Cardiac muscle cell (in vitro differentiated cells and primary cell): Measurements from ENCODE around the gene SMAD7. TPM values are rescaled to one million over a fixed set of nuclear protein-coding genes. Genes with fewer than 3 reads are reported as not detected.
A peak's percentile ranks its signal among the peaks of the same experiment; 100 is the strongest.

Experiments used
- DNase-seq, 2 donors: peaks; one replicate each; pipeline versions ENCODE4 v3.0.0 to v3.0.0-alpha.2; 2010 to 2017; ENCODE audit warnings: low read depth in 1 of 2, low spot score in 1 of 2
- H3K27ac ChIP-seq: fragments of 200-600 bp; sonication (generic); 2 replicates; pipeline ENCODE4 v1.5.1; 2016
- H3K27me3 ChIP-seq: fragments of 200-600 bp; sonication (generic); 2 replicates; pipeline ENCODE4 v1.6.0; 2016; ENCODE audit warnings: control low read depth
- H3K36me3 ChIP-seq: fragments of 200-600 bp; sonication (generic); 2 replicates; pipeline ENCODE4 v1.5.1; 2016; ENCODE audit warnings: control low read depth
- H3K4me1 ChIP-seq: fragments of 200-600 bp; sonication (generic); 2 replicates; pipeline ENCODE4 v1.8.1; 2017; ENCODE audit warnings: low read depth, mild to moderate bottlenecking, mixed run types
- H3K4me3 ChIP-seq: fragments of 200-600 bp; sonication (generic); 2 replicates; pipeline ENCODE4 v1.5.1; 2016; ENCODE audit warnings: mild to moderate bottlenecking
- H3K9me3 ChIP-seq: fragments of 200-600 bp; sonication (generic); 2 replicates; pipeline ENCODE4 v1.5.1; 2017; ENCODE audit warnings: low read depth, mild to moderate bottlenecking, control low read depth
- polyA plus RNA-seq: library from polyadenylated mRNA; unstranded; fragments of >200 nt; fragmentation: Nextera tagmentation; extraction: Ambion mirVana; gene quantifications from 2 replicates; pipeline ENCODE4 v1.2.1, GENCODE V29; 2016
- total RNA-seq: library from RNA; depleted of rRNA; stranded (reverse); fragments of >200 nt; gene quantifications from 2 replicates; pipeline ENCODE4 v1.2.3, GENCODE V29; 2016
- TF ChIP-seq, protein P1 (sequence below): IDR thresholded peaks from 2 replicates; pipeline ENCODE4 v1.5.1; 2012; ENCODE audit warnings: low read depth, mild to moderate bottlenecking, low read length

Gene SMAD7
- total and polyA plus RNA-seq, 2 experiments from 2014 or later, result 60.1 to 129 TPM

- no peak for DNase-seq
- Histone ChIP-seq H3K27me3 (no peaks in the 10 kb centered on the region), H3K9me3 (no peaks in the 10 kb centered on the region), H3K36me3 (no peaks in the 10 kb centered on the region), H3K4me3 (no peak overlapping the region), H3K4me1 (peaks cover 49% of the 10 kb centered on the region), H3K27ac (no peak overlapping the region)
- TF ChIP-seq, protein P1, sequence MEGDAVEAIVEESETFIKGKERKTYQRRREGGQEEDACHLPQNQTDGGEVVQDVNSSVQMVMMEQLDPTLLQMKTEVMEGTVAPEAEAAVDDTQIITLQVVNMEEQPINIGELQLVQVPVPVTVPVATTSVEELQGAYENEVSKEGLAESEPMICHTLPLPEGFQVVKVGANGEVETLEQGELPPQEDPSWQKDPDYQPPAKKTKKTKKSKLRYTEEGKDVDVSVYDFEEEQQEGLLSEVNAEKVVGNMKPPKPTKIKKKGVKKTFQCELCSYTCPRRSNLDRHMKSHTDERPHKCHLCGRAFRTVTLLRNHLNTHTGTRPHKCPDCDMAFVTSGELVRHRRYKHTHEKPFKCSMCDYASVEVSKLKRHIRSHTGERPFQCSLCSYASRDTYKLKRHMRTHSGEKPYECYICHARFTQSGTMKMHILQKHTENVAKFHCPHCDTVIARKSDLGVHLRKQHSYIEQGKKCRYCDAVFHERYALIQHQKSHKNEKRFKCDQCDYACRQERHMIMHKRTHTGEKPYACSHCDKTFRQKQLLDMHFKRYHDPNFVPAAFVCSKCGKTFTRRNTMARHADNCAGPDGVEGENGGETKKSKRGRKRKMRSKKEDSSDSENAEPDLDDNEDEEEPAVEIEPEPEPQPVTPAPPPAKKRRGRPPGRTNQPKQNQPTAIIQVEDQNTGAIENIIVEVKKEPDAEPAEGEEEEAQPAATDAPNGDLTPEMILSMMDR, result no peak
Measured at GRCh38 chr18:48992133-48992532, 41.4 kb upstream of the SMAD7 start.

- no peaks in the 10 kb centered on the region for H3K36me3 ChIP-seq
- no peak overlapping the region for H3K27ac ChIP-seq
- peaks cover 44% of the 10 kb centered on the region for H3K4me1 ChIP-seq
- no peak overlapping the region for H3K4me3 ChIP-seq
- DNase-seq, result no peak
- TF ChIP-seq, protein P1, result no peak
- no peaks in the 10 kb centered on the region for H3K27me3 ChIP-seq
- H3K9me3 ChIP-seq, result no peaks in the 10 kb centered on the region
Measured at GRCh38 chr18:48991676-48992075, 40.9 kb upstream of the SMAD7 start.

DNA sequence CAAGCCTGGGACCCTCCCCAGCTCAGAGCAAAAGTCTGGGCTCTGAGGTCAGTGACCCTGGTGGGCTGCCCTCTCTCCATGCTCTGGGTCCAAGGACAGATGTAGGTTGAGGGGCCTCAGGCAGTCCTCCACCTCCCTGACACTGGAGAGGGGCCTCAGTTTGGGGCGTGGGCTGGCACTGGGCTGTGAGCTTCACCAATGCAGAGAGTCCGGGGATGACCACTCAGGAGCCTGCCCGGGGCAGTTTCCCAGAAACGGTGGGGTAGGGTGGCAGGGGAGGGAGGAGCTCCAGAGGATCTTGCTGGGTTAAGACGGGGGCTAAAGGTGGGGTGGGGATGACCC, 40.5 kb upstream of the SMAD7 start:
- no peak for DNase-seq
- Histone ChIP-seq H3K27ac (no peak overlapping the region), H3K4me3 (no peak overlapping the region), H3K36me3 (no peaks in the 10 kb centered on the region), H3K4me1 (peaks cover 44% of the 10 kb centered on the region), H3K9me3 (no peaks in the 10 kb centered on the region), H3K27me3 (no peaks in the 10 kb centered on the region)
- TF ChIP-seq, protein P1, result no peak

GRCh38 chr18:48990481-48991318, 39.9 kb upstream of the SMAD7 start:
- DNase-seq, result peak in 1 of 2 donors; percentile 48
- Histone ChIP-seq H3K36me3 (no peaks in the 10 kb centered on the region), H3K4me3 (no peak overlapping the region), H3K9me3 (no peaks in the 10 kb centered on the region), H3K27ac (no peak overlapping the region), H3K27me3 (no peaks in the 10 kb centered on the region), H3K4me1 (peaks cover 44% of the 10 kb centered on the region)
- TF ChIP-seq, protein P1, result no peak

DNA sequence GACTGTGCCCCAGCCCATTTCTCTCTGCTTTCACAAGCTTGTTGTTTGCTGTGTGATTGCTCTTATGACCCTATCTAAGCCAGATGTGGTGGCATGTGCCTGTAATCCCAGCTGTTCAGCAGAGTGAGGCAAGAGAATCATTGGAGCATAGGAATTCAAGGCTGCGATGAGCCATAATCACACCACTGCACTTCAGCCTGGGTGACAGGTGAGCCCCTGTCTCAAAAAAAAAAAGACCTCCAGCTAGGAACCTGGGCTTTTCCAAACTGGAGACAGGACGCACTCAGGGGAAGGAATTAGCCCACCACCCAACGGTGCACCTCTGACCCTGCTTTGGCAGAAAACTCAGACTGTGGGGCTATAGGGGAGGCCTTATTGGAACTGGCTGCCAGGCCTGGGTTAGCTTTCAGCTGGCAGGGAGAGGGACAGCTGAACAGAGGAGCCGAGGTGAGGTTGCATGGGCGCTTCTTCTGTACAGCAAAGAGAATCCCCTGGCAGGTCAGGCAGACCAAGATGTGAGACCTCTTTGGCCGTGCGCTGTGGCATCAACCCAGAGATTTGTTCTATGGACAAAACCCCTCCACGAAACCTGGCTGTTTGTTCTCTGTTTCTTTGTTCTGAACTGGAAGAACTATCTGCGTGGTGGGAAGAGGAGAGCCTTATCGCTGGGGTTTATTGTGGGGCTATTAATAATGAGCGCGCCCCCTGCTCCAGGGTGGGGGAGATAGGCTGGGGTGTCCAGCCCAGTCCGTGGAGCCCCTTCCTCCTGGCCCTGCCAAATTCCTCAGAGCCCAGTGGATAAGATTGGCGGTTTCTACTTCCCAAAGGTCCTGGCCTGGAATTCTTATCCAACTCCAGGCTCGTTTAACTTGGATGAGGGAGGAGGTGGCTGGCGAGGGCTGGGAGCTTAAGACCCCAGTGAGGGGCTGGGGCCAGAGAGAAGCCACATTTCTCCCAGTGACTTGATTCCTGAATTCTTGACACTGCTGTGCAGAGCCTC, 38.8 kb upstream of the SMAD7 start:
- TF ChIP-seq, protein P1, result no peak
- Histone ChIP-seq H3K27ac (peak overlapping the region; percentile 50), H3K36me3 (no peaks in the 10 kb centered on the region), H3K27me3 (no peaks in the 10 kb centered on the region), H3K4me3 (no peak overlapping the region), H3K9me3 (no peaks in the 10 kb centered on the region), H3K4me1 (peaks cover 44% of the 10 kb centered on the region)
- no peak for DNase-seq
